Measurements from ENCODE around the gene NBPF8.
"Not testable (repeated sequence)": the region's sequence is repeated elsewhere in the genome, so short reads cannot be mapped to it uniquely, and the experiment has no call there.

Gene NBPF8

DNA sequence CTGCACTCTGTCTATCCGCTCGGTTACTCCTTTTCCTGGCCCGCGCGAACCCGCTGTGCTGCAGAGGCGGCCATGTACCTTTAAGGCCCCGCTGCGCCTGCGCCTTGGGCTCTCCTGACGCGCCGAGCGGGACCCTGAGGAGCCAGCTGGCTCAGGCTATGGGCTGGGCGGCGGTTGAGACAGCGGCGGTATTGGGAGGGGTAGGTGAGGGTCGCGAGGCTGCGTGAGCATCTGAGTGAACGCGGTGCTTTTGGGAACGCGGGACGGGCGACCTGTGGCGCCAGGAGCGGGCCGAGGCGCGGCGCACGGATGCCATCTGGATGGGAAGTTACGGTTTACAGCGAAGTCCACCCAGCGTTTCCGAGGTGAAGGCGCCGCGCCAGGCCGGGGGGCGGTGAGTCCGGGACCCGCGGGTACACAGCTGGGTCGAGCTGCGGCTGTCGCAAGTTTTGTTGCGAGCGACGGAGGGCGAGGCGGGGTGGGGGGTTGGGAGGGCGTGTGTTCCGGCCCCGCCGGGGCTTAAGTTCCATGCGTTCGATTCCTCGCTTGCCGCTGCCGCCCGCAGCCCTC, at the start of gene NBPF8:
NBPF8 (plus strand) TSS at position 125 of the 570 bp plus-strand sequence. CDS start 21,488 bp downstream, outside the sequence.
- peak; percentile 82 for DNase-seq

DNA sequence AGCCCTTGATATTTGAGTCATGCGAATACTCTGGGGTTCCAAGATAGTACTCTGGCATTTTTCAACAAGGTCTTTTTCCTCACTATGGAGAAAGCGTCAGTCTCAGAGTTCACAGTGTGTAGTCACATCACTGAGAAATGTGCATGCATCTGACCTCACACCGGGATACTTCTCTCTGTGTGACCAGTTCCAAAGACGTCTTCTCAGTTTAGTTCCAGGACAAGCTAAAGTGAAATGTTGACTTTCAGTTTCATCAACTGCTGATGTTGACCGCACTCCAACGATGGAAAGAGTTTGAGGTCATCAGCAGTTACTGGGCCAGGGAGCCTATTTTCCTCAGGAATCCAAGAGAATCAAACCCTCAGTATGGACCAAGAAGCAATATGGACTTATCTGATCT, 47.1 kb upstream of the NBPF8 start:
- not testable (repeated sequence) for DNase-seq

DNA sequence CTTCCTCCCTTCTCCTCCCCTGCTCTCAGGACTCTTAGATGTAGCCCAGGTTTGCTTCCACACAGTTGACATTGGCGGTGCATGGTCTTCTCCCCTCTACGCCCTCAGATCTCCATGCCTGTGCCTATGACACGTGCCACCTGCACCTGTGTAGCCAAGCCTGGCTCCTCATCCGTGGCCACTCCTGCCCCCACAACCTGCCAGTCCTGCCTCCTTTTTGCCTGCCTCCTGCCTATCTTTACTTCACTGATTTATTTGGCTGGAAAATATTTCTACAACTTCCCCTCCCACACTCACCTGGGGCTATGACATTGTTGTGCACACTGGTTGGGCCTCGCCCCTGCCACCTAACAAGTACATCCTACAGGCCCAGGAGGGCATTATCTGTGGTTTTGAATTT, 28.2 kb upstream of the NBPF8 start:
- not testable (repeated sequence) for DNase-seq

DNA sequence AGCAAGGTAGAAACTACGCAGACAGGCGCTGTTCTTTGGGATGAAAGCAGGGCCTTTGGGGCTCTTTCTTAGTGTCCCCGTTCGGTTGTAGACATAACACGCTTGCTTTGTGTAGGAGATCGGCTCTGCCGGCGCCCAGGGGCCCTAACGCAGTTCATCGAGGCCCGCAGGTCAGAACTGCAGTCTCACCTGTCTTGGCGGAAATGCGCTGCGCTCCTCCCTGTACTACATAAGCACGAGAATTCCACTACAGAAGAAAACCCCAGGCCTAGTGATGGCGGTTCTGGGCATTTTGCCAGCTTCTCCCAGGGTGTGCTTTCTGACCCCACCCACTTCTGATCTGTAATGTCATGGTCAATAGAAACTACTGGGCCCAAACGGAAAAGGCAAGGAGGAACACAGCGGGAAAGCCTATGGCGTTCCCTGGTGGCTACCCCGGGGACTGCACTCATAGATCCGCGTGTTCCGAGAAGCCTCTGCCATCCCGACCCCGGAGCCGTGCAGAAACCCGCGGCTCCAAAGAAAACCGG, 26.2 kb upstream of the NBPF8 start:
- peak; percentile 62 for DNase-seq

GRCh38 chr1:120391365-120391764, 23.5 kb upstream of the NBPF8 start:
- not testable (repeated sequence) for DNase-seq

DNA sequence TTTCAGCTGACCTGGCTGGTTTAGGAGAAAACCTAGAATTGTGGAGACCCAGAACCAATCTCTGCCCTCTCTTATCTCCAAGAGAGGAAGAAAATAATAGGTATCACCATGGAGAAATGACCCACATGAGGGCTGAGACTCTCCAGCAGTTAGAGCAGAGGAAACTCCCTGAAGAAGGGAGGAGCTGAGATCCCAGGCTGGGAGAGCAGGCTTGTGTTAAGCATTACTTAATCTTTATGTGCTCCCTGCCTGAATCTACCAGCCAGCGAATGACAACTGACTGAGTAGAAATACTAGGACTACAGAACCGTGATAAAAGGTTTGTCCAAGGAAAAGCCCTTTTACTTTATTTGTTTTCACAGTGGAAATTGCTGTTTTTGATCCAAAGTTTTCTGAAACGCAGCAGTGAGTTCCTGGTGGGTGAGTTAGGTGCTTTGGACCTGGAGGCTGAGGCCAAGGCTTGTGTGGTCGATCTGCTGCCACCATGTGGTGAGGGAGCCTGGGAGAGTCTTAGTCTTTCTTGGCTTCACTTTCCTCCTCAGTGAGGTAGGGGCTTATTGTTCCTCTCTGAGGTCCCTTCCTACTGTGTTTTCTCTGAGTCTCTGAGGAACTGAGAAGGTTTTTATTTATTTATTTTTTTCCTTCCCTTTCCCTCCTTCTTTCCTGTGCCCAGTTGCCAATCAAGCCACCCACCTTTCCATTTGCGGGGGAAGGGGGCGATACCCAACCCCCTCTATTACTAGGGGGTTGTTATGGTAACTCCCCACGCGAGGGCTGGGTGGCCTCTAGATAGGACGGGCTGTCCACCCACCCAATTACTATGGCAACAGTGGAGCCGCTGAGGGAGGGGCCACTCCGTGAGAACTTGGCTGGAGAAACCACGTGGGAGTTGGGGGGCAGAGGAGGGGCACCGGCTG, 21.3 kb upstream of the NBPF8 start:
- not testable (repeated sequence) for DNase-seq

DNA sequence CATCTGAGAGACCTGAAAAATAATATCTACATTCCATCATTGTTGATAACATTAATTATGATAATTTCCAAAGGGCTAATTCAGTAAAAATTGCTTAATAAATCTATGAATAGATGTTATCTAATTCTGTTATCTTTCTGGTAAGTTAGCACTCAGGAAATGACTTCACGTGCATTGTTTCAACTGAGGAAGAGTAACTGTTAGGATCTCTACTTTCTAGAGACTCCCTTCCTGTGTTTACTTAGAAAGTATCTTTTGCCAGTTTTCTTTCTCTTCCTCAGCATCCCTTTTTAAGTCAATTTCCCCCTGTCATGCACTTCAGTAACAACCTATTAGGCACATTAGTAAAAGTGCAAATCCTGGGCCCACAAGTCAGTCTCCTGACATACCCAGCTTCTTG, 9.5 kb upstream of the NBPF8 start:
- DNase-seq = not testable (repeated sequence)

DNA sequence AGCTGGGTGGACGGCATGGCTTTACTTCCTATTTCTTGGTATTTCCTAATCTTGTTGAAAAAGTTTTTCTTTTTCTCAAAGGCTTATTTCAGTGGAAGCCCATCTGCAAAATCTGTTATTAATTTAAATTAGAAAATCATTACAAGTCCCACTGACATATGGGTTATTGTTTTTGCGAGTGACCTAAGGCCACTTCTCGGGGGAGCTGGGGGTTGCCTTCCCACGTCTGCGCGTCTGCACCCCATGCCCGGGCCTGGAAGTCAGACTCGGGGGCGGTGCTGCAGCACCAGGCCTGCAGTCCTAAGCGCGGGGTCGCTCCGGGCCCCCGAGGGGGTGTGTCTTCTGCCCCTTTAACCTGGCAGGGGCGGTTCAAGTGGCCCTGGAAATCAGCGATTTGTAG, 384 bp upstream of the NBPF8 start:
- DNase-seq = not testable (repeated sequence)

DNA sequence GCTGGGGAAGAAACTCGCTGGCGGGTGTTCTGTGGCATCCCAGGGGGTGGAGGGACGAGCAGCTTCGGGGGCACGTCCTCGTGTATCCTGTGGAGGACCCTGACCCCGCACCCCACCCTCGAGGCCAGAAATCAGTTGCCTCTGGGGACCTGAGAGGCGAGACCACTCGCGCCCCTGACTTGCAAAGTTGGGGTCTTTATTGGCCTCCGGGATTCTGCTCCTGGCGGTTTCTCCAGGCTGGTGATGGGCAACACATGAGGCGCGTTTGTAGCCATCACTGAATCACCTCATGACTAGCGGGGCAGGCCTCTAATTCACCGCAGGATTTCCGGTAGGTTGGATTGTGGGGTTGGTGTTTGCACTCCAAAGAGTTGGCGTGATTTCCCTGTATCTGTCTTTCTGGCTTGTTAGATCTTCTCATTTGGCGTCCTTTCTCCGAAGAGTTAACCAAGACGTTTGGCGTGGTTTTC, 692 bp downstream of the NBPF8 start:
- peak; percentile 60 for DNase-seq

GRCh38 chr1:120425063-120425462, 10.2 kb downstream of the NBPF8 start:
- not testable (repeated sequence) for DNase-seq

- not testable (repeated sequence) for DNase-seq
Measured at GRCh38 chr1:120431626-120432025, 16.8 kb downstream of the NBPF8 start.

GRCh38 chr1:120433831-120434230, 19.0 kb downstream of the NBPF8 start:
- DNase-seq = not testable (repeated sequence)

DNA sequence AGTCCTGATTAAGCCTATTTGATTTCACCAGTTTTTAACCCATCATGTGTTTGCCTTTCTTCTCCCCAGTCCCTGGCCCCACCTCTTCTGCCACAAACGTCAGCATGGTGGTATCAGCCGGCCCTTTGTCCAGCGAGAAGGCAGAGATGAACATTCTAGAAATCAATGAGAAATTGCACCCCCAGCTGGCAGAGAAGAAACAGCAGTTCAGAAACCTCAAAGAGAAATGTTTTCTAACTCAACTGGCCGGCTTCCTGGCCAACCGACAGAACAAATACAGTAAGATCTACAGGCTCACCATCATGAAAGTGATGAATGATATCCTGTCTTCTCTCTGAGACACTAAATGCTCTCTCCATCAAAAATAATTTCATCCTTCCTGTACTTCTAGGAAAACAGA, 34.3 kb downstream of the NBPF8 start:
- peak; percentile 1 for DNase-seq
